Measurements from ENCODE around the gene TSPEAR.
"Not testable (repeated sequence)": the region's sequence is repeated elsewhere in the genome, so short reads cannot be mapped to it uniquely, and the experiment has no call there.

The TSPEAR gene

GRCh38 chr21:44585892-44586291, 125.5 kb downstream of the TSPEAR start:
- DNase-seq (ENCODE audit: low spot score): no peak

DNA sequence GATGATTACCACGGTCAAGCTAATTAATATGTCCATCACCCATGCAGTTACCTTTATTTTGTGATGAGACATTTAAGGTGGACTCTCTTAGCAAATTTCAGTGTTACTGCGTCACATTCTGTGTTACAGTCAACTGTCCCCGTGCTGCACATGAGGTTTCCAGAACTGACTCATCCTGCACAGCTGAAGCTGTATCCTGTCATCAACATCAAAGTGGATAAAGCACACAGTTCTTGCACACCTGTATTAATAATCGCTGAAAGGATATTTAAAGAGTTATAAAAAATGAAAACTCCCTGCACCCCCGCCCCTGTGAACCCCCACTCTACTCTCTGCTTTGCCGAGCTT, 127.6 kb downstream of the TSPEAR start:
- no peak for DNase-seq (ENCODE audit: low spot score)

DNA sequence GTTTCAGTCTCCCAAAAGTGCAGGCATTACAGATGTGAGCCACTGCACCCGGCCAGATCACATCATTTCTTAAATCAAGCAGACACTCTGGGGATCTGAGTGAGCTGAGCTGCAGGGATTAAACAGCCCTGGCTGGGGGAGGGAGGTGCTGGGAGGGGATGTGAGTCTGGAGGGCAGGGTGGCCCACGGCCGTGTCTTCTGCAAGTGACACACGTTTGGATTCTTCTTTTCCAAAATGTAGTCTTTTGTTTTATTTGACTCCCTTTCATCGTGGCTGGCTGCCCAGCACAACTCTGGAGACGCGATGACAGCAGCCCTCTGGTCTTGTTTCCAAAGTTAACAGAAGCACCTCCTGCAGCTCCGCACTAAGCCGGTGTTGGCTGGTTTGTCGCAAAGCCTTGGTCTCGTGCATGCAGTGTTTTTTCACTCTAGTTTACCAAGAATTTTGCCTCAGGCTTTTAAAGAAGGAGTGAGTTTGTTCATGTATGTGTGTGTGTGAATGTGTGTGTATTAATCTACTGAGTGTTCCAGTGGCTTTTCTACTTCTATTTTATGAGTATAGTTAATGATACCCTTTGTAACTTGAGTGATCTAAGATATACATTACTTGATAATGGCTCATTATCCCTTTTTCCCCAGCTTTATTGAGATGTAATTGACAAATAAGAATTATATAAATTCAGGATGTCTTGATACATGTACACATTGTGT, 128.1 kb downstream of the TSPEAR start:
- DNase-seq (ENCODE audit: low spot score): no peak

GRCh38 chr21:44582055-44582454, 129.3 kb downstream of the TSPEAR start:
- DNase-seq (ENCODE audit: low spot score): no peak

GRCh38 chr21:44581158-44581557, 130.2 kb downstream of the TSPEAR start:
- DNase-seq (ENCODE audit: low spot score): no peak

GRCh38 chr21:44580231-44580821, 131.0 kb downstream of the TSPEAR start, which contains the start of gene KRTAP10-5:
TSS of gene KRTAP10-5 (minus strand) at chr21:44580604. CDS start at chr21:44580578, 26 bp downstream.
- not testable (repeated sequence) for DNase-seq (ENCODE audit: low spot score)

DNA sequence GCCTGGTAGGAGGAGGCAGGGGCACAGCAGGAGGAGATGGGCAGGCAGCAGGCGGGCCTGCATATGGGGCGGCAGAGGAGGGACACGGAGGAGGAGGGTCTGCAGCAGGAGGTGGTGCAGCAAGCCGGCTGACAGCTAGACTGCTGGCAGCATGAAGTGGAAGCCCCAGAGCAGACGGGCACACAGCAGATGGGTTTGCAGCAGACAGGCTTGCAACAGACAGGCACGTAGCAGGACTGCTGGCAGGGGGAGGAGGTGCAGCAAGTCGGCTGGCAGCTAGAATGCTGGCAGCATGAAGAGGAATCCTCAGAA, 131.6 kb downstream of the TSPEAR start:
- DNase-seq (ENCODE audit: low spot score): peak; percentile 18

DNA sequence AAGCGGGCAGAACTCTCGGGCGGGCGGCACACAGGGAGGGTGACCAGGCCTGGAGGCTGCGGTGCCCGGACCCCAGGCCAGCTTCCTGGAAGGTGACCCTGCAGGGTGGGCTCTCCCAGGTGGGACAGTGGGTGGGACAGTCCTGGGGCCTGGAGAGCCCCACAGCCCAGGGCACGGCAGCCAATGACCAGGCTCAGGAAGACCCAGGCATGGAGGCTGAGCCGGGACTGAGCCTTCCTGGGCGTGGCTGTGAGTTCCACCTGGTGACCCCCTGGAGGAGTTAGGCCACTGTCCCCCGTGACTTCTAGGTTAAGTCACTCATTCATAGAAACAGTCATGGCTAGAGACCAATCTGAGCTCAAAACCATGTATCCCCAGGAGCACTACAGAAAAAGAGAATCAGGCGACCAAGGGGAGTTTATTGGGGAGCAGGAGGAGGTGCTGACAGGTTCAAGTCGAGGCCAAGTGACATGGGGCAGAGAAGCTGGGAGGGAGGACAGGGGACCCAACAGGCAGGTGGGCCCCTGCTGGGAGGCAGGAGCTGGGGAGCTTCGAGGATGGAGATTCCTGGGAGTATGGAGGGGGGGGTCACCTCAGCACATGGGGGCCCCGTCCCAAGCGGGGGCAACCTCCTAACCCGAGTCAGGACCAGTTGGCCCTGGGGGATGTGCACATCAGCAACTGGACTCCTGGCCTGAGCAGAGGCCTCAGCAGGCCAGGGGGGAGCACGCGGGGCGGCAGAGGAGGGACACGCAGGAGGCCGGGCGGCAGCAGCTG, 132.1 kb downstream of the TSPEAR start:
- no peak for DNase-seq (ENCODE audit: low spot score)

GRCh38 chr21:44578371-44579055, 132.9 kb downstream of the TSPEAR start:
- no peak for DNase-seq (ENCODE audit: low spot score)

- no peak for DNase-seq (ENCODE audit: low spot score)
Observed at GRCh38 chr21:44576025-44576420, 135.3 kb downstream of the TSPEAR start.

- DNase-seq (ENCODE audit: low spot score): no peak
Observed at GRCh38 chr21:44575307-44576024, 135.9 kb downstream of the TSPEAR start.

DNA sequence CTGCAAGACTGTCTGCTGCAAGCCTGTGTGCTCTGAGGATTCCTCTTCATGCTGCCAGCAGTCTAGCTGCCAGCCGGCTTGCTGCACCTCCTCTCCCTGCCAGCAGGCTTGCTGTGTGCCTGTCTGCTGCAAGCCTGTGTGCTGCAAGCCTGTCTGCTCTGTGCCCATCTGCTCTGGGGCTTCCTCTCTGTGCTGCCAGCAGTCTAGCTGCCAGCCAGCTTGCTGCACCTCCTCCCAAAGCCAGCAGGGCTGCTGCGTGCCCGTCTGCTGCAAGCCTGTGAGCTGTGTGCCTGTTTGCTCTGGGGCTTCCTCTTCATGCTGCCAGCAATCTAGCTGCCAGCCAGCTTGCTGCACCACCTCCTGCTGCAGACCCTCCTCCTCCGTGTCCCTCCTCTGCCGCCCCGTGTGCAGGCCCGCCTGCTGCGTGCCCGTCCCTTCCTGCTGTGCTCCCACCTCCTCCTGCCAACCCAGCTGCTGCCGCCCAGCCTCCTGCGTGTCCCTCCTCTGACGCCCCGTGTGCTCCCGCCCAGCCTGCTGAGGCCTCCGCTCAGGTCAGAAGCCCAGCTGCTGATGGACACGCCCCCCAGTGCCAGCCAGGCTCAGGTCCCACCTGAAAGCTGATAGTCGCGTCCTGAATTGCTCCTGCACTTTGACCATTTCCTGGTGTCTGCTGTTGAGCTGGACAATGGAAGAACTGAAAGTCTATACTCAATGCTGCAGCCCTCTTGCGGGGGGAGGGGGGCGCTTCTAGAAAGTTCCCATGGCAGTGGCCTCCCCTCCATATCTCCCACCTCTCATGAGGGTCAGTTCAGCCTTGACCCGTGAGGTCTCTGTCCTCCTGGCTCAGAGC, 136.7 kb downstream of the TSPEAR start:
- no peak for DNase-seq (ENCODE audit: low spot score)

- not testable (repeated sequence) for DNase-seq (ENCODE audit: low spot score)
Observed at GRCh38 chr21:44573630-44574456, 137.5 kb downstream of the TSPEAR start, which contains the start of gene KRTAP10-4. TSS of gene KRTAP10-4 (plus strand) at chr21:44573729. CDS start at chr21:44573759, 30 bp downstream.

- DNase-seq (ENCODE audit: low spot score): no peak
Observed at GRCh38 chr21:44572959-44573583, 138.3 kb downstream of the TSPEAR start.

DNA sequence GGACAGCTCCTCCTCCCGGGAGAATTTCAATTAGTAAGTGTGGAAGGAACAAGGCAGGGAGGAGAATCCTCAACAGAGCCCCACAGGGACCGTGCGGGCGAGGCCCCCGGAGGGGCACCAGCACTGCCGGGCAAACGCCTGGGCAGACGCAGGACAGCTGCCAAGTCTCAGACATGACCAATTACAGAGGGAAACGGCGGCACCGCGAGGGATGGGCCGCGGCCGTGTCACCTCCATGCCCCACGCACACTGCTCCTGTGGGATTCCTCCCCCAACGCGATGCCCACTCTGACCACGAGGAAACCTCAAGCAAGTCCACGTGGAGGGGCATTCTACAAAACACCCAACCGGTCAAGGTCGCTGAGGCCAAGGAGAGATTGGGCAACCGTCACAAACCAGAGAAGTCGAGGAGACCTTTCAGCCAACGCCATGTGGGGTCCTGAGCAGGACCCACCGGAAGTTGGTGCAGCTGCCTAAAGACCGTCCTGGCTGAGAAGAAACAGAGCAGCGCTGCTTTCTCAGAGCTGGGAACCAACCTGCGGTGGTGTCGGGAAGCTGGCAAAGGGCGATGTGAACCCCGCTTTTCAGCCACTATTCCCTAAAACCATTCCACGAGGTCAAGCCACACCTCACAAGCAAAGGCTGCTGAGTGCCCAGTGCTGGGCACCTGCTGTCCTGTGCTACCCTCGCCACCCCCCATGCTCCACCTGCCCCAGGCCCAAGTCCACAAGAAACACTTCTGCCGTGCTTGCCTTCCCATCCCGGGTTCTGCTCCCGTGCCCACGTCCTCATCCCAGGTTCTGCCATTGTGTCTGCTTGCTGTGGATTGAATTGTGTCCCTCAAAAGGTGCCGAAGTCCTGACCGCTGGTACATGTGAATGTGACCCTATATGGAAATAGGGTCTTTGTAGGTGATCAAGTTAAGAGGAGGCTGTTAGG, 139.3 kb downstream of the TSPEAR start:
- no peak for DNase-seq (ENCODE audit: low spot score)

GRCh38 chr21:44571296-44571695, 140.1 kb downstream of the TSPEAR start:
- no peak for DNase-seq (ENCODE audit: low spot score)

DNA sequence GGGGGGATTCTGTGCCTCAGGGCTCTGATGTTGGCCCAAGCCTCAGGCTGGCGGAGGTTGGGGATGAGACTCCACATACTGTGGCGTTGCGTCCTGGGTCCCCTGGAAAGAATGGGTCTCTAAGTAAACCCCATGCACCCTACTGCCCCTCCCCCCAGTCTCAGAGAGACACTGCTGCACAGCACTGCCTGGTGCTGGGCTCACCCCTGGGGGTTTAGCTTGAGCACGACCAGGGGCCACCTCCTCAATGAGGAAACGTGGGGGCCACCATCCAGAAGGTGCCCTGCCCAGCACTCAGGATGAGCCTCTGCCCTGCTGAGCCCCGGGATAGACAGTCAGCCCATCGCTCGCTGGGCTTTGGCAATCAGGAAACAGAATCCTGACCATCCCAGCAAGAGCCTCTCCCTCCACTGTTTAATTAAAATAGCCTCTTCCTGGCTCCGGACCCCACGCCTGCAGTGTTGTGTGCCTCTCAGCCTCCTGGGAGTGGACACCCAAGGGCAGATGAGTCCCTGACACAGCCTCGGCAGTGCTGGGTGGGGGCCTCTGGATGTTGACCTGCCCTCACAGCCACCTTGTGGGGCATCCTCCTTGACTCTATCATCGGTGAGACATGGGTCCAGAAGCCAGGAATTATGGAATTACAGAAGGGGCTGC, 141.4 kb downstream of the TSPEAR start:
- DNase-seq (ENCODE audit: low spot score): no peak
